GM12865 (cell line): Measurements from ENCODE around the gene VMP1.

Experiments
- DNase-seq: peaks from one replicate; pipeline ENCODE4 v3.0.0; 2010; ENCODE audit warnings: low read depth
- H3K4me3 ChIP-seq: 2 replicates; pipeline ENCODE4 v1.5.1; 2011; ENCODE audit warnings: mild to moderate bottlenecking, low read depth, low read length, control low read depth
- CTCF ChIP-seq: IDR thresholded peaks from 2 replicates; pipeline ENCODE4 v1.5.1; 2011; ENCODE audit warnings: low read length, control low read depth, low read depth, inconsistent platforms; ENCODE audit not compliant: insufficient read depth; ENCODE audit errors: missing control alignments

The VMP1 gene

GRCh38 chr17:59688496-59688895 lies 19.0 kb upstream of the VMP1 start:
- DNase-seq = no peak
- TF ChIP-seq CTCF = no peak
- H3K4me3 ChIP-seq = no peak overlapping the region

GRCh38 chr17:59693582-59693981 lies 13.9 kb upstream of the VMP1 start:
- H3K4me3 ChIP-seq = no peak overlapping the region
- no peak for DNase-seq
- no peak for TF ChIP-seq CTCF

GRCh38 chr17:59694344-59694743 lies 13.1 kb upstream of the VMP1 start:
- H3K4me3 ChIP-seq = no peak overlapping the region
- no peak for TF ChIP-seq CTCF
- DNase-seq = no peak

GRCh38 chr17:59695945-59696681 lies 11.3 kb upstream of the VMP1 start:
- no peak overlapping the region for H3K4me3 ChIP-seq
- no peak for TF ChIP-seq CTCF
- no peak for DNase-seq

GRCh38 chr17:59696682-59697277 lies 10.7 kb upstream of the VMP1 start:
- no peak overlapping the region for H3K4me3 ChIP-seq
- DNase-seq = peak; percentile 26
- no peak for TF ChIP-seq CTCF

- no peak overlapping the region for H3K4me3 ChIP-seq
- DNase-seq = no peak
- TF ChIP-seq CTCF = no peak
Observed at GRCh38 chr17:59698143-59698542, 9.3 kb upstream of the VMP1 start.

- TF ChIP-seq CTCF = no peak
- H3K4me3 ChIP-seq = no peak overlapping the region
Observed at GRCh38 chr17:59699218-59699617, 8.2 kb upstream of the VMP1 start.

More at GRCh38 chr17:59699218-59699617, 8.2 kb upstream of the VMP1 start:
- DNase-seq = no peak
